CD4-positive, alpha-beta T cell (primary cell): ENCODE measurements around the gene TWF2. TPM values are rescaled to one million over a fixed set of nuclear protein-coding genes. Genes with fewer than 3 reads are reported as not detected.
A peak's percentile ranks its signal among the peaks of the same experiment; 100 is the strongest.

Experiments
- ATAC-seq: fragments of 200-7000 bp; cut with Tn5 transposase; one replicate; pipeline ENCODE4 v1.10.0; 2022; ENCODE audit warnings: mild to moderate bottlenecking; ENCODE audit not compliant: poor library complexity
- CTCF ChIA-PET: fragments of 350-600 bp; sonication (Branson Sonifier 250); formaldehyde crosslinking; loops from one replicate; lab custom pipeline; 2021; ENCODE audit warnings: antibody characterized with exemption, inconsistent platforms; lab: Charles Lee
- POLR2A ChIA-PET: fragments of 350-600 bp; sonication (Branson Sonifier 250); formaldehyde crosslinking; loops from one replicate; lab custom pipeline; 2021; ENCODE audit warnings: antibody characterized with exemption, inconsistent platforms; lab: Charles Lee
- DNase-seq, 14 experiments: peaks; one replicate each; pipeline ENCODE4 v3.0.0-alpha.2; 2013 to 2020; ENCODE audit warnings: mixed read lengths in 2 of 14
- H3K27ac ChIP-seq, 2 donors: one replicate each; pipeline versions ENCODE4 v1.5.1 to v1.7.0; 2013; ENCODE audit warnings: low read length in 2 of 2, low read depth in 1 of 2, mild to moderate bottlenecking in 1 of 2
- H3K27me3 ChIP-seq, 2 experiments: 1 replicate in 1 of 2; 2 replicates in 1 of 2; pipeline versions ENCODE4 v1.6.1 to v1.7.0; 2013; ENCODE audit warnings: low read length in 2 of 2, control low read depth in 1 of 2, mild to moderate bottlenecking in 1 of 2, moderate library complexity in 1 of 2; ENCODE audit not compliant: insufficient read depth in 2 of 2, control insufficient read depth in 1 of 2
- H3K36me3 ChIP-seq: one replicate; pipeline ENCODE4 v1.6.1; 2013; ENCODE audit warnings: low read length, control low read depth; ENCODE audit not compliant: insufficient read depth
- H3K4me1 ChIP-seq: one replicate; pipeline ENCODE4 v1.6.1; 2013; ENCODE audit warnings: low read length, control low read depth; ENCODE audit not compliant: insufficient read depth
- H3K4me3 ChIP-seq: one replicate; pipeline ENCODE4 v1.5.1; 2013; ENCODE audit warnings: mild to moderate bottlenecking, low read length, moderate library complexity
- H3K9me3 ChIP-seq, 2 experiments: 1 replicate in 1 of 2; 2 replicates in 1 of 2; pipeline versions ENCODE4 v1.6.1 to v1.7.0; 2013; ENCODE audit warnings: low read length in 2 of 2, mild to moderate bottlenecking in 2 of 2, control low read depth in 1 of 2, moderate library complexity in 1 of 2; ENCODE audit not compliant: control insufficient read depth in 1 of 2, insufficient read depth in 1 of 2
- H3K27ac Mint-ChIP-seq: one replicate; pipeline ENCODE4 v1.8.0; 2020; ENCODE audit warnings: mixed read lengths
- H3K27me3 Mint-ChIP-seq: one replicate; pipeline ENCODE4 v1.8.0; 2021; ENCODE audit warnings: mixed read lengths
- H3K36me3 Mint-ChIP-seq: one replicate; pipeline ENCODE4 v1.8.0; 2021; ENCODE audit warnings: low read depth, mixed read lengths
- H3K4me1 Mint-ChIP-seq: one replicate; pipeline ENCODE4 v1.8.0; 2021; ENCODE audit warnings: low read depth, mixed read lengths
- H3K4me3 Mint-ChIP-seq: one replicate; pipeline ENCODE4 v1.8.0; 2020; ENCODE audit warnings: mild to moderate bottlenecking, mixed read lengths
- H3K9me3 Mint-ChIP-seq: one replicate; pipeline ENCODE4 v1.8.0; 2020; ENCODE audit warnings: mixed read lengths
- intact Hi-C, 2 experiments: fragments of 100-400 bp; cut with DNase I in 1 of 2; cut with micrococcal nuclease in 1 of 2; formaldehyde crosslinking; loops; one replicate each; pipeline versions ENCODE4 v1.15.1 to v1.9.0; 2023 to 2025; cut with DNase I, micrococcal nuclease
- total RNA-seq, 174 experiments: library from RNA in 2 of 174; stranded (reverse) in 2 of 174; gene quantifications; one replicate each; pipeline ENCODE4 v1.2.3 and lab custom pipeline; 2021 to 2026
- TF ChIP-seq, protein P1 (sequence below): fragments of 200-600 bp; IDR thresholded peaks from one replicate; pipeline ENCODE4 v1.8.0; 2022; ENCODE audit warnings: antibody characterized with exemption, mild to moderate bottlenecking

The TWF2 gene
- total RNA-seq, 2 experiments from 2014 or later = 17.4 to 21.7 TPM

DNA sequence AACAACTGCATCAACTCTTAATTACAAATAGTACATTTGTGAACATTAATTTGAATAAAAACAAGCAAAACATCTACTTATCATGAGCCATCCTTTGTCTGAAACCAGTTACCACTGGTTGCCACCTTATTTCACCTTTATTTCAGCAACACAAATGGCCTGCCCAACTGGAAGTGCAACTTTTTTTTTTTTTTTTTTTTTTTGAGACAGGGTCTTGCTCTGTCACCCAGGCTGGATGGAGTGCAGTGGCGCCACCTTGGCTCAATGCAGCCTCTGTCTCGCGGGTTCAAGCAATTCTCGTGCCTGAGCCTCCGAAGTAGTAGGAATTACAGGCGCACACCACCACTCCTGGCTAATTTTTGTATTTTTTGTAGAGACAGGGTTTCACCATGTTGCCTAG is 26.4 kb upstream of the TWF2 start:
- no peak overlapping the region for H3K4me3 ChIP-seq
- peaks cover 95% of the 10 kb centered on the region for H3K4me1 Mint-ChIP-seq
- H3K27me3 Mint-ChIP-seq = no peaks in the 10 kb centered on the region
- ATAC-seq = no peak
- H3K27ac ChIP-seq = no peak overlapping the region
- POLR2A ChIA-PET = interaction anchor here (3.2 to 3.4 kb wide), 2 partner anchors 12 kb away, joined by 24 to 33 read pairs; partner anchors contain the start of gene WDR82
- H3K27me3 ChIP-seq = no peaks in the 10 kb centered on the region
- CTCF ChIA-PET = interaction anchor here (2.5 kb wide), 1 partner anchor 11 kb away, joined by 12 read pairs; no protein-coding TSS in a partner anchor
- H3K9me3 ChIP-seq = no peaks in the 10 kb centered on the region
- no peak overlapping the region for H3K4me3 Mint-ChIP-seq
- peaks cover 96% of the 10 kb centered on the region for H3K36me3 ChIP-seq
- H3K36me3 Mint-ChIP-seq = peaks cover 99% of the 10 kb centered on the region
- TF ChIP-seq, protein P1, sequence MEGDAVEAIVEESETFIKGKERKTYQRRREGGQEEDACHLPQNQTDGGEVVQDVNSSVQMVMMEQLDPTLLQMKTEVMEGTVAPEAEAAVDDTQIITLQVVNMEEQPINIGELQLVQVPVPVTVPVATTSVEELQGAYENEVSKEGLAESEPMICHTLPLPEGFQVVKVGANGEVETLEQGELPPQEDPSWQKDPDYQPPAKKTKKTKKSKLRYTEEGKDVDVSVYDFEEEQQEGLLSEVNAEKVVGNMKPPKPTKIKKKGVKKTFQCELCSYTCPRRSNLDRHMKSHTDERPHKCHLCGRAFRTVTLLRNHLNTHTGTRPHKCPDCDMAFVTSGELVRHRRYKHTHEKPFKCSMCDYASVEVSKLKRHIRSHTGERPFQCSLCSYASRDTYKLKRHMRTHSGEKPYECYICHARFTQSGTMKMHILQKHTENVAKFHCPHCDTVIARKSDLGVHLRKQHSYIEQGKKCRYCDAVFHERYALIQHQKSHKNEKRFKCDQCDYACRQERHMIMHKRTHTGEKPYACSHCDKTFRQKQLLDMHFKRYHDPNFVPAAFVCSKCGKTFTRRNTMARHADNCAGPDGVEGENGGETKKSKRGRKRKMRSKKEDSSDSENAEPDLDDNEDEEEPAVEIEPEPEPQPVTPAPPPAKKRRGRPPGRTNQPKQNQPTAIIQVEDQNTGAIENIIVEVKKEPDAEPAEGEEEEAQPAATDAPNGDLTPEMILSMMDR = no peak
- intact Hi-C loops = no loop called here
- DNase-seq = no peak
- peaks cover 67% of the 10 kb centered on the region for H3K4me1 ChIP-seq
- H3K27ac Mint-ChIP-seq = peak overlapping the region; percentile 92
- no peaks in the 10 kb centered on the region for H3K9me3 Mint-ChIP-seq

DNA sequence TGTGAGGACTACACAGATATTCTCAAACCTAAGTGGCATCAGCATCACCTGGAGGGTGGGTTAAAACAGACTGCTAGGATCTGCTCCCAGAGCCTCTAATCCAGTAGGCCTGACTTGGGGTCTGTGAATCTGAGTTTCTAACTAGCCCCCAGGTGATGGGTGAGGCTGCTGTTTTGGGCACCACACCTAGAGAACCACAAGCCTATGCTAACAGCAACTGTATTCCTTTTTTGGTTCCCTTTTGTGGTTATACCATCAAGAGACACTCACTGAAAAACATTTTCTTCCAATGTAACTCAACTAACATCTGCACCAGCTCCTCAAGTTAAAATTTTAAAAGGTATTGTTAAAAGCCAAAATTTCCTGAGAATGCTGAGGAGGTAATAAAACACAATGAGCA is 23.5 kb upstream of the TWF2 start:
- peaks cover 59% of the 10 kb centered on the region for H3K4me1 ChIP-seq
- Mint-ChIP-seq H3K4me1 (peaks cover 96% of the 10 kb centered on the region), H3K9me3 (no peaks in the 10 kb centered on the region), H3K36me3 (peaks cover 99% of the 10 kb centered on the region), H3K27me3 (no peaks in the 10 kb centered on the region), H3K4me3 (peak overlapping the region; percentile 57), H3K27ac (peak overlapping the region; percentile 92)
- no peaks in the 10 kb centered on the region for H3K27me3 ChIP-seq
- CTCF ChIA-PET = interaction anchor here (1.0 to 1.2 kb wide), 3 partner anchors 9 to 19 kb away, joined by 3 to 4 read pairs (median 4); no protein-coding TSS in a partner anchor
- peaks cover 98% of the 10 kb centered on the region for H3K36me3 ChIP-seq
- intact Hi-C loops = loop anchor here in 1 of 2 experiments (1.0 kb wide), 2 partner anchors 9 kb away; no protein-coding TSS in a partner anchor
- TF ChIP-seq, protein P1 = no peak
- ATAC-seq (peak; percentile 68), DNase-seq (no peak)
- peak overlapping the region; percentile 21 for H3K4me3 ChIP-seq
- POLR2A ChIA-PET = interaction anchor here (0.6 to 3.4 kb wide), 13 partner anchors 9 to 25 kb away, joined by 3 to 33 read pairs (median 4); partner anchors contain the start of genes GLYCTK, PPM1M, TWF2 and WDR82
- peak overlapping the region; percentile 18 to 58 for H3K27ac ChIP-seq
- no peaks in the 10 kb centered on the region for H3K9me3 ChIP-seq

DNA sequence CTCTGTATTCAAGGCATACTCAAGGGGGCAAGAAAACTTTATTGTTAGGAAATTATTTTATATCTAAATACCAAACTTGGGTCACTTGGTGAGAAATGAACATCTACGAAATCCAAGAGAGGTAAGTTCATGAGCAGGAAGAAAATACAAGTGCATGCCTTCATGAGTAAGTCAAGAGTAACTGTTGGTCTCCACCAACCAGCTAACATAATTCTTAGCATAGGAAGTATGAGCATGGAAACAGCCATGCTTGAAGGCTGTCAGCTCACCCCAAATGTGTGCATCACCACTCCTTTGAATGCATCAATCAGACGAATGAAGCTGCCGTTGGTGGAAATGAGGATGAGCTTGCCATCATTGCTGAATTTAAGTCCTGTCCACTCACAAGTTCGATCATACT is 20.5 kb upstream of the TWF2 start:
- POLR2A ChIA-PET = interaction anchor here (10.7 to 19.7 kb wide), 3 partner anchors 11 to 20 kb away, joined by 131 to 538 read pairs (median 293); partner anchors contain the start of genes PPM1M, TWF2 and WDR82
- Mint-ChIP-seq H3K27me3 (no peaks in the 10 kb centered on the region), H3K9me3 (no peaks in the 10 kb centered on the region), H3K36me3 (peaks cover 100% of the 10 kb centered on the region), H3K4me1 (peaks cover 98% of the 10 kb centered on the region), H3K4me3 (no peak overlapping the region), H3K27ac (peak overlapping the region; percentile 95)
- TF ChIP-seq, protein P1 = no peak
- DNase-seq (no peak), ATAC-seq (no peak)
- no peaks in the 10 kb centered on the region for H3K27me3 ChIP-seq
- CTCF ChIA-PET = interaction anchor here (1.2 to 4.1 kb wide), 3 partner anchors 11 to 19 kb away, joined by 4 to 18 read pairs (median 7); partner anchors contain the start of gene WDR82
- H3K27ac ChIP-seq = peak overlapping the region in 1 of 2 donors; percentile 2
- H3K9me3 ChIP-seq = no peaks in the 10 kb centered on the region
- intact Hi-C loops = no loop called here
- peaks cover 97% of the 10 kb centered on the region for H3K36me3 ChIP-seq
- no peak overlapping the region for H3K4me3 ChIP-seq
- peaks cover 78% of the 10 kb centered on the region for H3K4me1 ChIP-seq
